Measurements from ENCODE around the gene SDS.

SDS gene

DNA sequence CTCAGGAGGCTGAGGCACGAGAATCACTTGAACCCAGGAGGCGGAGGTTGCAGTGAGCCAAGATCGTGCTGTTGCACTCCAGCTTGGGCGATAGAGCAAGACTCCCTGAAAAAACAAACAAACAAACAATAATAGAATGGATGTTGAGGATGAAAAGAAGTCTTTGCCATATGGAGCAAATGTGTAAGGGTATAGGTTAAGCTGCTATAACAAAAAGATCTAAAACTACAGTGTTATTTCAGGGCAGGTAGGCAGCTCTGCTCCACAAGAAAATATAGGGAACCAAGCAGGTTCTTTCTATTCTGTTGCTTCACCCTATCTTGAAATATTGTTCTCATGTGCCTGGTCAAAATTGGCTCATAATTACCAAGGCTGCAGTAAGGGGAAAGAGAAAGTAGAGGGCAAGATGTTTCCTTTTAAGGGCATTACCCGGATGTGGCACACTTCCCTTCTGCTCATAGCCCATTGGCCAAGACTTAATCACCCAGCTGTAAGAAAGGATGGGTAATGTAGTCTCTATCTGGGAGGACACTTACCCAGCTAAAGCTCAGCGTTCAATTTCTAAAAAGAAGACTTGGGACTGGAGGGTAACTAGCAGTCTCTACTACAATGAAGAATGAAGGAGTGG, 42.0 kb upstream of the SDS start:
- DNase-seq (ENCODE audit: low read depth in 2 of 2): peak in 1 of 2 donors; percentile 18
- no peak for TF ChIP-seq CTCF (IDR thresholded peaks at IDR 0.05; ENCODE audit: low read depth, low read length)
- no peak overlapping the region for H3K4me3 ChIP-seq (replicated peaks in 1 of 2; ENCODE audit: low read depth in 2 of 2, low read length in 2 of 2)

GRCh38 chr12:113443030-113443539, 39.4 kb upstream of the SDS start:
- TF ChIP-seq CTCF (IDR thresholded peaks at IDR 0.05; ENCODE audit: low read depth, low read length): no peak
- no peak overlapping the region for H3K4me3 ChIP-seq (replicated peaks in 1 of 2; ENCODE audit: low read depth in 2 of 2, low read length in 2 of 2)
- no peak for DNase-seq (ENCODE audit: low read depth in 2 of 2)

GRCh38 chr12:113440947-113441782, 37.5 kb upstream of the SDS start:
- no peak for DNase-seq (ENCODE audit: low read depth in 2 of 2)
- TF ChIP-seq CTCF (IDR thresholded peaks at IDR 0.05; ENCODE audit: low read depth, low read length): no peak

DNA sequence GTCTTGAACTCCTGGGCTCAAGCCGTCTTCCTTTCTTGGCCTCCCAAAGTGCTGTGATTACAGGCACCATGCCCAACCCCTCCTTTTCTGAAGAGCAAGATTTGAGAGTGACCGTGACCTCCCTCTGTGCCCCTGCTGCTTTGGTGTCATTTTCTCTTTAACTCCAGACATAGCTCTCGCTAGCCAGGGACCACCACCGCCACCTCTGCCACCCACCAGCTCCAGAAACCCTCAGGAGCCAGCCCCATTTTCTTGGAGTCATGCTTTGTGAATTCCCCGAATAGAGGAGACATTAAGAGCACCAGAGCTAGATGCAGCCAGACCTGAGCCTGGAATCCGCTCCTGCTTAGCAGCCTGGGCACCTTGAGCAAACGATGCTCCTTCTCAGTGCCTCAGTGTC, 36.6 kb upstream of the SDS start:
- TF ChIP-seq CTCF (IDR thresholded peaks at IDR 0.05; ENCODE audit: low read depth, low read length): no peak

More at GRCh38 chr12:113440947-113441782, 37.5 kb upstream of the SDS start:
- no peak overlapping the region for H3K4me3 ChIP-seq (replicated peaks in 1 of 2; ENCODE audit: low read depth in 2 of 2, low read length in 2 of 2)

DNA sequence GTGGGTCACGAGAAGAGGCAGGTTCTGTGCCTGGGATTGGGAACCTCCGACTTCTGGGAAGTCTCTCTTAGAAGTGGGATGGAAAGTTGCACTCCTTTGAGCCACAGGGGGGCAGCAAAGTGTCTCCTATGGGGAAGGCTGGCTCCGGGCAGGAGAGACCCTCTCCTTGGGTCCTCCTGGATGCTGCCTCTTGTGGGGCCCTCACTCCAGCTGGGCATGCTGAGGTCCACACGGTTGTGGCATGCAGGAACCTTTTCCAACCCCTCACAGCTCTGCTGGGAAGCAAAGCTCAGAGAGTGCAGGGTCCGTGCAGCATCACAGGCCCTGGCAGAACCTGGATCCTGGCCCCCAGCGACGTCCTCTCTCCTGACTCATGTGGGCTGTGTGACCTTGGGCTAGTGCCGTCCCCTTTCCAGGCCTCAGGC, 35.9 kb upstream of the SDS start:
- no peak overlapping the region for H3K4me3 ChIP-seq (replicated peaks in 1 of 2; ENCODE audit: low read depth in 2 of 2, low read length in 2 of 2)
- DNase-seq (ENCODE audit: low read depth in 2 of 2): peak; percentile 43 to 56
- peak; percentile 77 for TF ChIP-seq CTCF (IDR thresholded peaks at IDR 0.05; ENCODE audit: low read depth, low read length)

More for the DNA sequence above, 36.6 kb upstream of the SDS start:
- no peak for DNase-seq (ENCODE audit: low read depth in 2 of 2)
- H3K4me3 ChIP-seq (replicated peaks in 1 of 2; ENCODE audit: low read depth in 2 of 2, low read length in 2 of 2): no peak overlapping the region

DNA sequence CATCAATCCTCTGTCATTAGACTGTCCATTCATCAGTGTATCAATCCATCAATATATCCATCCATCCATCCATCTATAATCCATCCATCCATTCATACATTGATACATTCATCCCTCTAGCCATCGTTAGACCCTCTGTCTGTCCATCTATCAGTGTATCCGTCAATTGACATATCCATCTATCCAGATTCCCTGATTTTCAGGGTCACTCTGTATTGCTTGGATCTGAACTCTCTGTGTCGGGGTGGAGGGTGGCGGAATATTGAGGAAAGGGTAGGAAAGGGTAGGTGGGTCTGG, 35.6 kb upstream of the SDS start:
- H3K4me3 ChIP-seq (replicated peaks in 1 of 2; ENCODE audit: low read depth in 2 of 2, low read length in 2 of 2): no peak overlapping the region
- no peak for TF ChIP-seq CTCF (IDR thresholded peaks at IDR 0.05; ENCODE audit: low read depth, low read length)
- DNase-seq (ENCODE audit: low read depth in 2 of 2): no peak
